IPS-20b (cell line): ENCODE results near the gene INO80C.

Experiments
- H3K27ac ChIP-seq: one replicate; pipeline ENCODE4 v1.5.1; 2013; ENCODE audit warnings: low read length
- H3K27me3 ChIP-seq: 2 replicates; pipeline ENCODE4 v1.6.1; 2013; ENCODE audit warnings: mild to moderate bottlenecking, low read length, inconsistent platforms; ENCODE audit not compliant: insufficient read depth
- H3K36me3 ChIP-seq: 2 replicates; pipeline ENCODE4 v1.6.1; 2013; ENCODE audit warnings: low read depth, mild to moderate bottlenecking, inconsistent platforms, low read length, moderate library complexity; ENCODE audit not compliant: insufficient read depth
- H3K4me1 ChIP-seq: 2 replicates; pipeline ENCODE4 v1.6.1; 2013; ENCODE audit warnings: mild to moderate bottlenecking, control low read depth, inconsistent platforms, low read length, moderate library complexity; ENCODE audit not compliant: insufficient read depth
- H3K4me3 ChIP-seq: 2 replicates; pipeline ENCODE4 v1.5.1; 2013; ENCODE audit warnings: mild to moderate bottlenecking, low read length, inconsistent platforms
- H3K9ac ChIP-seq: 2 replicates; pipeline ENCODE4 v1.6.1; 2013; ENCODE audit warnings: low read depth, mild to moderate bottlenecking, inconsistent platforms, low read length, moderate library complexity
- H3K9me3 ChIP-seq: 2 replicates; pipeline ENCODE4 v1.6.1; 2013; ENCODE audit warnings: mild to moderate bottlenecking, low read depth, low read length, inconsistent platforms; ENCODE audit not compliant: insufficient read depth

Gene INO80C

GRCh38 chr18:35479911-35480586, 17.7 kb downstream of the INO80C start:
- H3K4me1 ChIP-seq: no peaks in the 10 kb centered on the region
- H3K27me3 ChIP-seq: no peaks in the 10 kb centered on the region
- H3K36me3 ChIP-seq: peaks cover 10% of the 10 kb centered on the region; the same call in 1 of the 2 replicates
- H3K27ac ChIP-seq: no peak overlapping the region
- H3K4me3 ChIP-seq: no peak overlapping the region
- no peaks in the 10 kb centered on the region for H3K9me3 ChIP-seq
- H3K9ac ChIP-seq: no peak overlapping the region

GRCh38 chr18:35478520-35479435, 19.0 kb downstream of the INO80C start:
- no peak overlapping the region for H3K9ac ChIP-seq
- H3K36me3 ChIP-seq: peaks cover 15% of the 10 kb centered on the region; the same call in 1 of the 2 replicates
- no peaks in the 10 kb centered on the region for H3K4me1 ChIP-seq
- H3K27me3 ChIP-seq: no peaks in the 10 kb centered on the region
- H3K27ac ChIP-seq: no peak overlapping the region
- no peaks in the 10 kb centered on the region for H3K9me3 ChIP-seq
- H3K4me3 ChIP-seq: no peak overlapping the region

GRCh38 chr18:35477974-35478373, 19.8 kb downstream of the INO80C start:
- Histone ChIP-seq H3K9ac (no peak overlapping the region), H3K36me3 (peaks cover 16% of the 10 kb centered on the region; the same call in 1 of the 2 replicates), H3K4me3 (no peak overlapping the region), H3K4me1 (no peaks in the 10 kb centered on the region), H3K27me3 (no peaks in the 10 kb centered on the region), H3K27ac (no peak overlapping the region), H3K9me3 (no peaks in the 10 kb centered on the region)

GRCh38 chr18:35477497-35477896, 20.3 kb downstream of the INO80C start:
- Histone ChIP-seq H3K9ac (no peak overlapping the region), H3K27me3 (no peaks in the 10 kb centered on the region), H3K36me3 (peaks cover 21% of the 10 kb centered on the region; the same call in 1 of the 2 replicates), H3K27ac (no peak overlapping the region), H3K9me3 (no peaks in the 10 kb centered on the region), H3K4me1 (no peaks in the 10 kb centered on the region), H3K4me3 (no peak overlapping the region)

GRCh38 chr18:35474884-35475283, 22.9 kb downstream of the INO80C start:
- H3K9ac ChIP-seq: no peak overlapping the region
- no peaks in the 10 kb centered on the region for H3K4me1 ChIP-seq
- no peak overlapping the region for H3K27ac ChIP-seq
- peaks cover 25% of the 10 kb centered on the region for H3K36me3 ChIP-seq
- H3K27me3 ChIP-seq: no peaks in the 10 kb centered on the region
- no peak overlapping the region for H3K4me3 ChIP-seq
- no peaks in the 10 kb centered on the region for H3K9me3 ChIP-seq

- no peaks in the 10 kb centered on the region for H3K4me1 ChIP-seq
- H3K4me3 ChIP-seq: no peak overlapping the region
- H3K36me3 ChIP-seq: peaks cover 22% of the 10 kb centered on the region
- H3K27ac ChIP-seq: no peak overlapping the region
- no peaks in the 10 kb centered on the region for H3K27me3 ChIP-seq
- no peaks in the 10 kb centered on the region for H3K9me3 ChIP-seq
- H3K9ac ChIP-seq: no peak overlapping the region
Observed at GRCh38 chr18:35473562-35473961, 24.2 kb downstream of the INO80C start.

- H3K9ac ChIP-seq: no peak overlapping the region
- H3K36me3 ChIP-seq: peaks cover 24% of the 10 kb centered on the region
- no peaks in the 10 kb centered on the region for H3K9me3 ChIP-seq
- H3K27ac ChIP-seq: no peak overlapping the region
- H3K27me3 ChIP-seq: no peaks in the 10 kb centered on the region
- no peaks in the 10 kb centered on the region for H3K4me1 ChIP-seq
- H3K4me3 ChIP-seq: no peak overlapping the region
Observed at GRCh38 chr18:35470435-35470834, 27.3 kb downstream of the INO80C start.

- no peaks in the 10 kb centered on the region for H3K9me3 ChIP-seq
- H3K27me3 ChIP-seq: no peaks in the 10 kb centered on the region
- no peak overlapping the region for H3K4me3 ChIP-seq
- H3K4me1 ChIP-seq: no peaks in the 10 kb centered on the region
- no peak overlapping the region for H3K9ac ChIP-seq
- peaks cover 17% of the 10 kb centered on the region for H3K36me3 ChIP-seq
- no peak overlapping the region for H3K27ac ChIP-seq
Observed at GRCh38 chr18:35469725-35470124, 28.0 kb downstream of the INO80C start.

- no peaks in the 10 kb centered on the region for H3K4me1 ChIP-seq
- no peaks in the 10 kb centered on the region for H3K9me3 ChIP-seq
- H3K36me3 ChIP-seq: peaks cover 16% of the 10 kb centered on the region
- H3K27ac ChIP-seq: no peak overlapping the region
- H3K4me3 ChIP-seq: no peak overlapping the region
- no peaks in the 10 kb centered on the region for H3K27me3 ChIP-seq
- no peak overlapping the region for H3K9ac ChIP-seq
Observed at GRCh38 chr18:35468711-35469110, 29.0 kb downstream of the INO80C start.

- Histone ChIP-seq H3K9ac (no peak overlapping the region), H3K4me3 (no peak overlapping the region), H3K4me1 (no peaks in the 10 kb centered on the region), H3K36me3 (peaks cover 10% of the 10 kb centered on the region), H3K27me3 (no peaks in the 10 kb centered on the region), H3K27ac (no peak overlapping the region), H3K9me3 (no peaks in the 10 kb centered on the region)
Observed at GRCh38 chr18:35467624-35468016, 30.1 kb downstream of the INO80C start.

- Histone ChIP-seq H3K9me3 (no peaks in the 10 kb centered on the region), H3K36me3 (peaks cover 8% of the 10 kb centered on the region), H3K27ac (no peak overlapping the region), H3K9ac (no peak overlapping the region), H3K4me1 (no peaks in the 10 kb centered on the region), H3K27me3 (no peaks in the 10 kb centered on the region), H3K4me3 (no peak overlapping the region)
Observed at GRCh38 chr18:35466815-35467623, 30.7 kb downstream of the INO80C start.
